Measurements from ENCODE around the gene VRK3.
"Not testable (repeated sequence)": the region's sequence is repeated elsewhere in the genome, so short reads cannot be mapped to it uniquely, and the experiment has no call there.

The VRK3 gene

DNA sequence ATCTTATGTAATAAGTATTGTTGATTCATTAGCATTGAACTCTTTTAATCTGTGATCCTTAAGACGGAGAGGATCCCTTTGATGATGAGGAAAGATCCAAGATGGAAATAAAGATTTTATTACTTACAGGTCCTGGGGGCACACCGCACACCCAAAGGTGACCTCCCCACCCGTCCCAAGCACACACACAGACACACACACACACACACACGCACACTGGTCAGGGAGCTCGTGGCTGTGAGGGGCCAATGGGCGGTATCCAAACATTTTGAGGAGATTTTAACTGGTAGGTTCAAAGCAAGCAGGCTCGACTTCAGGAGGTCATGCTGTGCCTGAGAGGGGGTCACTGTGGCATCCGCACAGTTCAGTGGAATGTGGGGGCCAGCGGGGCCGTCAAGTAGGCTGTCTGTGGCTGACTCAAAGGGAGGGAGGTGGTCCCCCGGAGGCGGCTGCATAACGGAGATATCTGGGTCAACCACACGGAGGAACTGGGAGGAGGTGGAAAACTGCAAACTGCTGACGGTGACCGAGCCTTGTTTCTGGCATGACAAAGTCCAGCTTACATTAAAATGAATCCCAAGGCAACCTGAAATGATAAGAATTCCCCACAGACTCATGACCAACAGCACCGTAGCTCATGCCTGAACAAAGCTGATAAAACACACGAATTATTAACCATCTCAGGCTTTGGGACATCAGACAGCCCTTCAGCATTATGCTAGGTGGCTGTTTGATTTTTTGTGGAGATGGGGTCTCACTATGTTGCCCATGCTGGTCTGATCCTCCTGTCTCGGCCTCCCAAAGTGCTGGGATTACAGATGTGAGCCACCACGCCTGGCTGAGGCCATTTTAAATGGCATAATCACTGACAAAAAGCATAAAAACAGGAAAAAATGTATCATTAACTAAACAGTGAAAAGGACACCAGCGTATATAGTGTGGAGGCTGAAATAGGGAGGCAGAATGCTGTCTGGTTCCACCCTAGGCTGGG is 43.3 kb downstream of the VRK3 start:
- Histone ChIP-seq H3K36me3 (ENCODE audit: control insufficient read depth, insufficient read depth, low read length) (peaks cover 35% of the 10 kb centered on the region), H3K4me3 (ENCODE audit: insufficient read depth, low read depth, low read length, poor library complexity, severe bottlenecking) (no peak overlapping the region), H3K27ac (ENCODE audit: insufficient read depth, low read length, poor library complexity, severe bottlenecking) (no peak overlapping the region), H3K9me3 (ENCODE audit: control insufficient read depth, low read length) (no peaks in the 10 kb centered on the region), H3K4me1 (ENCODE audit: control insufficient read depth, insufficient read depth, low read length, poor library complexity, severe bottlenecking) (no peaks in the 10 kb centered on the region), H3K27me3 (replicated peaks; ENCODE audit: control insufficient read depth, insufficient read depth, low read length, poor library complexity, severe bottlenecking) (no peaks in the 10 kb centered on the region)
- DNase-seq = no peak

DNA sequence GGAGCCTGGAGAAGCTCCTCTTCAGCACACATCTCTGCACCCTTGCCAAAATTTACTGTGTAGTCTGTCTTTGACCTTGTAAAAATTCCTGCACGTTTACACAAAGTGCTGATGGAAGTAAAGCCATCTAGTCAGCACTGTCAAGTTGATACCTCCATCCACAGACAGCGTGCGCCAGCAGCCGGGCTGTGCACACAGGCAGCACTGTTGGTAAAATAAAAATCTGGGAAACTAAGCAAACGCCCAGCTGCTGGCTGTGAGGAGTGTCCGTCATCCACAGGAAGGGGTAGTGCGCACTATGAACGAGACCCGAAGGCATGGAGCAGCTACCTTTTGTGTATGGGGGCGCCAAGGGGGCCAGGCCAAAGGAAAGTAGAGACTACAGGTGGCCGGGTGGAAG is 46.8 kb downstream of the VRK3 start:
- no peak for DNase-seq
- H3K36me3 ChIP-seq (ENCODE audit: control insufficient read depth, insufficient read depth, low read length) = peaks cover 40% of the 10 kb centered on the region
- no peaks in the 10 kb centered on the region for H3K9me3 ChIP-seq (ENCODE audit: control insufficient read depth, low read length)
- no peaks in the 10 kb centered on the region for H3K27me3 ChIP-seq (replicated peaks; ENCODE audit: control insufficient read depth, insufficient read depth, low read length, poor library complexity, severe bottlenecking)
- no peaks in the 10 kb centered on the region for H3K4me1 ChIP-seq (ENCODE audit: control insufficient read depth, insufficient read depth, low read length, poor library complexity, severe bottlenecking)
- no peak overlapping the region for H3K27ac ChIP-seq (ENCODE audit: insufficient read depth, low read length, poor library complexity, severe bottlenecking)
- no peak overlapping the region for H3K4me3 ChIP-seq (ENCODE audit: insufficient read depth, low read depth, low read length, poor library complexity, severe bottlenecking)

DNA sequence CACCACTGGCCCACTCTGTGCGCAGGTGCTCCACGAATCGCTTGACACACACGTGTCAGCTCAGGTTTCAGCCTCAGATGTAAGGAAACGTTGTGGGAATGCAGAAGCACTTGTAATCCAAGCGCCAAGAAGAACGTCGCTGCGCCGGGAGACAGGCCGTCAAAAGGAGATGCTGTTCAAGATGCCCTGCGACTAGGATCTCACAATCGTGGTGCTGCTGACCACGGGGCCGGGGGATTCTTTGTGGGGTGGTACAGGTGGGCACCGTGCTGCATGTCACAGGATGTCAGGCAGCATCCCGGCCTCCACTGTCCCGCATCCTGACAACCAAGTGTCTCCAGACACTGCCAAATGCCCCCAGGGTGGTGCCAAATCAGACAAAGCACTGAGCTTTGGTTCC is 47.3 kb downstream of the VRK3 start:
- H3K36me3 ChIP-seq (ENCODE audit: control insufficient read depth, insufficient read depth, low read length) = peaks cover 40% of the 10 kb centered on the region
- no peak overlapping the region for H3K4me3 ChIP-seq (ENCODE audit: insufficient read depth, low read depth, low read length, poor library complexity, severe bottlenecking)
- no peaks in the 10 kb centered on the region for H3K27me3 ChIP-seq (replicated peaks; ENCODE audit: control insufficient read depth, insufficient read depth, low read length, poor library complexity, severe bottlenecking)
- H3K9me3 ChIP-seq (ENCODE audit: control insufficient read depth, low read length) = no peaks in the 10 kb centered on the region
- no peak for DNase-seq
- H3K4me1 ChIP-seq (ENCODE audit: control insufficient read depth, insufficient read depth, low read length, poor library complexity, severe bottlenecking) = no peaks in the 10 kb centered on the region
- no peak overlapping the region for H3K27ac ChIP-seq (ENCODE audit: insufficient read depth, low read length, poor library complexity, severe bottlenecking)

DNA sequence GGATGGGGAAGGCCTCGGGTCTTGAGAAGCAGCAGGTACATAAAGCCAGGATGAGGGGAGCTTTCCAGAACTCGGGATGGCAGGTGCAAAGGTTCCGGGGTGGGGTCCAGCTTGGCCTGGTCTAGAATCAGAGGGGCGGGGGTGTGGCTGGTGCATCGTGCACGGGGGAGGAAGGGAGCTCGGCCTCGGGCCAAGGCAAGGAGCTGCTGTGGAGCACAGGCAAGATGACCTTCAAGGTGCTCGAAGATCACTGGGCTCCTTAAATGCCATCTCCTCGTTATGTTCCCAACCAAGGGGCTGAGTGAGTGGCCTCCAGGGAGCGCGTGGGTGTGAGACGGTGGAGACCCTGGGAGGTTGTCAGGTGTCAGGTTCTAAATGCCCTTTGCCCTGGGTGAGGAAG is 48.1 kb downstream of the VRK3 start:
- Histone ChIP-seq H3K4me1 (ENCODE audit: control insufficient read depth, insufficient read depth, low read length, poor library complexity, severe bottlenecking) (no peaks in the 10 kb centered on the region), H3K27ac (ENCODE audit: insufficient read depth, low read length, poor library complexity, severe bottlenecking) (no peak overlapping the region), H3K36me3 (ENCODE audit: control insufficient read depth, insufficient read depth, low read length) (peaks cover 40% of the 10 kb centered on the region), H3K9me3 (ENCODE audit: control insufficient read depth, low read length) (no peaks in the 10 kb centered on the region), H3K4me3 (ENCODE audit: insufficient read depth, low read depth, low read length, poor library complexity, severe bottlenecking) (no peak overlapping the region), H3K27me3 (replicated peaks; ENCODE audit: control insufficient read depth, insufficient read depth, low read length, poor library complexity, severe bottlenecking) (no peaks in the 10 kb centered on the region)
- DNase-seq = no peak

DNA sequence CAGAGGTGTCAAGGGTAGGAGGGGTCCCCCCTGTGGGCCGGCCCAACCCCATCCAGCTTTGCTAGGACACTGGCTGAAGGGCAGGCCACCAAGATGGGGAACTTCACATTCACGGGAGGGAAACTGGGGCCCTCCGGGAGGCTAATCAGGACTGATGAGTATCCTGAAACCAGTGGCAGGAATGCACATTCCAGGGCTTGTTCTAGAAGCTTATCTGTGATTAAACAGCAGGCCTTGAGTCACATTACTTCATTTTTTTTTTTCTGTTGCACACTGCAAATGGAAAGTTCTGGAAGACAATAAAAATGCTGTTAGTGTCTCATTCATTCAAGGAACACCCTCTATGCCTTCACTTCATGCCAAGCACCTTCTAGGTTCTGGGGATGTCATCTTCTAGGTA is 48.7 kb downstream of the VRK3 start:
- Histone ChIP-seq H3K27me3 (replicated peaks; ENCODE audit: control insufficient read depth, insufficient read depth, low read length, poor library complexity, severe bottlenecking) (no peaks in the 10 kb centered on the region), H3K36me3 (ENCODE audit: control insufficient read depth, insufficient read depth, low read length) (peaks cover 36% of the 10 kb centered on the region), H3K4me1 (ENCODE audit: control insufficient read depth, insufficient read depth, low read length, poor library complexity, severe bottlenecking) (no peaks in the 10 kb centered on the region), H3K4me3 (ENCODE audit: insufficient read depth, low read depth, low read length, poor library complexity, severe bottlenecking) (no peak overlapping the region), H3K27ac (ENCODE audit: insufficient read depth, low read length, poor library complexity, severe bottlenecking) (no peak overlapping the region), H3K9me3 (ENCODE audit: control insufficient read depth, low read length) (no peaks in the 10 kb centered on the region)
- DNase-seq = no peak

DNA sequence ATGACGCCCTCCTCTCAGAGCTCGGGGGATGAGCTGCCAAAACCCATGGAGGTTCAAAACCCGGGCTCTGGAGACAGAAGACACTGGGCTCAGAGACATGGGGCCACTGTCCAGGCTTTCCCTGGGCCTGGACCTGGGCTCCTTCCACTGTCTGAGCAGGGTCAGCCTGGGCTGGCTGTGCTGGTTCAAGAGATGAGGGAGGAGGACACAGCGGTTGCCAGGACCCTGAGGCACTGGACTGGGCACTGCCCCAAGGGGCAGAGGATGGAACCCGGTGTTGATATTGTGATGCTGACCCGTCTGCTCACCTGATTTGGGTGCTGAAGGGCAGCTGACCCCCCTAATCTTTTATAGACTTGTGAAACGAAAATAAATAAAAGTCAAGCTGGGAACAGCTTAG is 50.1 kb downstream of the VRK3 start:
- no peak for DNase-seq
- no peak overlapping the region for H3K4me3 ChIP-seq (ENCODE audit: insufficient read depth, low read depth, low read length, poor library complexity, severe bottlenecking)
- no peaks in the 10 kb centered on the region for H3K4me1 ChIP-seq (ENCODE audit: control insufficient read depth, insufficient read depth, low read length, poor library complexity, severe bottlenecking)
- H3K27ac ChIP-seq (ENCODE audit: insufficient read depth, low read length, poor library complexity, severe bottlenecking) = no peak overlapping the region
- H3K27me3 ChIP-seq (replicated peaks; ENCODE audit: control insufficient read depth, insufficient read depth, low read length, poor library complexity, severe bottlenecking) = no peaks in the 10 kb centered on the region
- peaks cover 36% of the 10 kb centered on the region for H3K36me3 ChIP-seq (ENCODE audit: control insufficient read depth, insufficient read depth, low read length)
- no peaks in the 10 kb centered on the region for H3K9me3 ChIP-seq (ENCODE audit: control insufficient read depth, low read length)

DNA sequence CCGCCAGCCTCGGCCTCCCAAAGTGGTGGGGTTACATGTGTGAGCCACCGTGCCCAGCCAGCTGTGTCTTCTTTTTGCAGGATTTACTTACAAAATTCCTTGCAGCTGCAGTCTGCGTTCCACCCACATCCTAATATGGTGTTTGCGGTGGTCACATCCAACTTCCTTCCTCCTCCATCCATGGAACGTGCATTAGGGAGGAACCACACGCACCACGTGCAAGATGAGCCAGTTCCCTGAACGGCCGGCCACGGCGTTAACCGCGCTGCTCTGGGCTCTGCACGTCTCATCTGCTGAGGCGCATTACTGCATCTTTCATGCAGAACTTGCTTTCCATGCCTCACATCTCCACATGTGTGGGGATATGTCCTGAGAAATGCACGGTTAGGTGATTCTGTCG is 51.2 kb downstream of the VRK3 start:
- Histone ChIP-seq H3K27me3 (replicated peaks; ENCODE audit: control insufficient read depth, insufficient read depth, low read length, poor library complexity, severe bottlenecking) (peaks cover 1% of the 10 kb centered on the region), H3K4me1 (ENCODE audit: control insufficient read depth, insufficient read depth, low read length, poor library complexity, severe bottlenecking) (no peaks in the 10 kb centered on the region), H3K9me3 (ENCODE audit: control insufficient read depth, low read length) (no peaks in the 10 kb centered on the region), H3K36me3 (ENCODE audit: control insufficient read depth, insufficient read depth, low read length) (peaks cover 31% of the 10 kb centered on the region), H3K4me3 (ENCODE audit: insufficient read depth, low read depth, low read length, poor library complexity, severe bottlenecking) (no peak overlapping the region), H3K27ac (ENCODE audit: insufficient read depth, low read length, poor library complexity, severe bottlenecking) (no peak overlapping the region)
- no peak for DNase-seq

DNA sequence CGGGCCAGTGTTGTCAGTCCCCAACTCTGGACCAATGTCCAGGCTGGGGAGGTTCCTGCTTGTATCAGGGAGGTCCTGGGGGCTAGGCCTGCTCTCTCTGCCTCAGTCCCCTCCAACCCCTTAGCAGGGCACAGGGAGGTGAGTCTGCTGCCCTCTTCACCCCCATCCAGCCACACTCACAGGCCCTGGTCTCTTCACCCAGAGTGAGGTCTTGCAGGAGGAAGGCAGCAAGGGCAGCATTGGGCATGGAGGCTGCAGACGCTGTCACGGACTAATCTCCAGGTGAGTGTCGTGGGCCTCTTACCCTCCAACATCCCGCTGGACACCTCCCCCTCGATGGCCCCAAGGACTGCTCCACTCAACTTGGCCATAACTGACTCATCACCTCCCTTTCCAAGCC is 52.3 kb downstream of the VRK3 start:
- H3K27me3 ChIP-seq (replicated peaks; ENCODE audit: control insufficient read depth, insufficient read depth, low read length, poor library complexity, severe bottlenecking) = peaks cover 2% of the 10 kb centered on the region
- peaks cover 19% of the 10 kb centered on the region for H3K36me3 ChIP-seq (ENCODE audit: control insufficient read depth, insufficient read depth, low read length)
- H3K9me3 ChIP-seq (ENCODE audit: control insufficient read depth, low read length) = no peaks in the 10 kb centered on the region
- H3K4me1 ChIP-seq (ENCODE audit: control insufficient read depth, insufficient read depth, low read length, poor library complexity, severe bottlenecking) = no peaks in the 10 kb centered on the region
- no peak overlapping the region for H3K27ac ChIP-seq (ENCODE audit: insufficient read depth, low read length, poor library complexity, severe bottlenecking)
- no peak overlapping the region for H3K4me3 ChIP-seq (ENCODE audit: insufficient read depth, low read depth, low read length, poor library complexity, severe bottlenecking)
- no peak for DNase-seq

DNA sequence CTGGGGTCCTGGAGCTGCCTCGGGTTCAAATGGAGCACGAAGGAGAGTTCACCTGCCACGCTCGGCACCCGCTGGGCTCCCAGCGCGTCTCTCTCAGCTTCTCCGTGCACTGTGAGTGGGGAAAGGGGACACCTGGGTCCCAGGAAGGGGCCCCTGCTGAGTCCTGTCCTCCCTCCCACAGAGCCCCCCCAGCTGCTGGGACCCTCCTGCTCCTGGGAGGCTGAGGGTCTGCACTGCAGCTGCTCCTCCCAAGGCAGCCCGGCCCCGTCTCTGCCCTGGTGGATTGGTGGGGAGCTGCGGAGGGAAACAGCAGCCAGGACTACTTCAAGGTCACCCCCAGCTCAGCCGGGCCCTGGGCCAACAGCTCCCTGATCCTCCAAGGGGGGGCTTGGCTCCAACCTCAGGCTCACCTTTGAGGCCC is 53.2 kb downstream of the VRK3 start:
- H3K4me3 ChIP-seq (ENCODE audit: insufficient read depth, low read depth, low read length, poor library complexity, severe bottlenecking) = no peak overlapping the region
- H3K27me3 ChIP-seq (replicated peaks; ENCODE audit: control insufficient read depth, insufficient read depth, low read length, poor library complexity, severe bottlenecking) = peaks cover 2% of the 10 kb centered on the region
- no peak for DNase-seq
- H3K9me3 ChIP-seq (ENCODE audit: control insufficient read depth, low read length) = no peaks in the 10 kb centered on the region
- peaks cover 15% of the 10 kb centered on the region for H3K36me3 ChIP-seq (ENCODE audit: control insufficient read depth, insufficient read depth, low read length)
- H3K4me1 ChIP-seq (ENCODE audit: control insufficient read depth, insufficient read depth, low read length, poor library complexity, severe bottlenecking) = no peaks in the 10 kb centered on the region
- no peak overlapping the region for H3K27ac ChIP-seq (ENCODE audit: insufficient read depth, low read length, poor library complexity, severe bottlenecking)

DNA sequence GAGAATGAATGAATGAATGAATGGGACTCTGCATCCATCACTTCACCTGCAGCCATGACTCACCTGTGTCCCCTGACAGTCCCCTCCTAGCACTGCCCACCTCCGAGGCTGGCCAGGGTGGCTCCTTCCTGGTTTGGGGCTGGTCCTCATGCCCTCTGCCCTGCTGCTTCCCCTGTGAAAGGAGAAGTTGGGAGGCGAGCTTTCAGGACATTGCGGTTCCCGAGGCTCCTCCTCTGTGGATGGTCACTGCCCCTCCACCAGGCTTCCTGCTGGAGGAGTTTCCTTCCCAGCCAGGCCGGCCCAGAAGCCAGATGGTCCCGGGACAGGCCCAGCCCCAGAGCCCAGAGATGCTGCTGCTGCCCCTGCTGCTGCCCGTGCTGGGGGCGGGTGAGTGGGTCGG is 55.8 kb downstream of the VRK3 start:
- DNase-seq; H3K4me3 ChIP-seq (ENCODE audit: insufficient read depth, low read depth, low read length, poor library complexity, severe bottlenecking); H3K4me1 ChIP-seq (ENCODE audit: control insufficient read depth, insufficient read depth, low read length, poor library complexity, severe bottlenecking); H3K27ac ChIP-seq (ENCODE audit: insufficient read depth, low read length, poor library complexity, severe bottlenecking); H3K36me3 ChIP-seq (ENCODE audit: control insufficient read depth, insufficient read depth, low read length); H3K9me3 ChIP-seq (ENCODE audit: control insufficient read depth, low read length); H3K27me3 ChIP-seq (replicated peaks; ENCODE audit: control insufficient read depth, insufficient read depth, low read length, poor library complexity, severe bottlenecking): not testable (repeated sequence)

Data from effector memory CD4-positive, alpha-beta T cell (primary cell).